AG04450 (cell line): ENCODE measurements around the gene KANK2. TPM values are rescaled to one million over a fixed set of nuclear protein-coding genes. Genes with fewer than 3 reads are reported as not detected.

Experiments used
- CTCF ChIA-PET: fragments of 300-600, 350-600 bp; formaldehyde crosslinking; extraction: SDS; loops from one replicate; lab custom pipeline; 2022; ENCODE audit warnings: antibody characterized with exemption, inconsistent platforms; lab: Charles Lee
- POLR2A ChIA-PET: fragments of 350-600 bp; formaldehyde crosslinking; extraction: SDS; loops from one replicate; lab custom pipeline; 2021; ENCODE audit warnings: antibody characterized with exemption, inconsistent platforms; lab: Yijun Ruan, JAX
- DNase-seq: peaks from one replicate; pipeline ENCODE4 v3.0.0-alpha.2; 2011; ENCODE audit warnings: low read depth, low spot score
- H3K27ac ChIP-seq: one replicate; pipeline ENCODE4 v1.5.1; 2012; ENCODE audit warnings: low read depth, low read length, control low read depth
- H3K27me3 ChIP-seq: one replicate; pipeline ENCODE4 v1.6.0; 2012; ENCODE audit warnings: low read length; ENCODE audit not compliant: control insufficient read depth, insufficient read depth
- H3K4me3 ChIP-seq: 2 replicates; pipeline ENCODE4 v1.5.1; 2011; ENCODE audit warnings: mild to moderate bottlenecking, low read depth, low read length, control low read depth
- H3K9me3 ChIP-seq: 2 replicates; pipeline ENCODE4 v1.5.1; 2012; ENCODE audit warnings: low read length; ENCODE audit not compliant: control insufficient read depth, insufficient read depth
- polyA plus RNA-seq: library from polyadenylated mRNA; depleted of rRNA; stranded (reverse); fragments of >200 nt; gene quantifications from 2 replicates; pipeline ENCODE4 v1.2.3, GENCODE V29; 2011
- TF ChIP-seq, protein P1 (sequence below): IDR thresholded peaks from 2 replicates; pipeline ENCODE4 v1.5.1; 2011; ENCODE audit warnings: low read depth, low read length, control low read depth, inconsistent platforms

KANK2 gene
- polyA plus RNA-seq, 1 experiment, result 83.2 TPM

GRCh38 chr19:11175920-11176319 lies 21.4 kb downstream of the KANK2 start:
- no peak for DNase-seq
- POLR2A ChIA-PET, result interaction anchor here (0.5 to 0.6 kb wide), 2 partner anchors 23 to 37 kb away, joined by 3 to 7 read pairs; no protein-coding TSS in a partner anchor
- TF ChIP-seq, protein P1, sequence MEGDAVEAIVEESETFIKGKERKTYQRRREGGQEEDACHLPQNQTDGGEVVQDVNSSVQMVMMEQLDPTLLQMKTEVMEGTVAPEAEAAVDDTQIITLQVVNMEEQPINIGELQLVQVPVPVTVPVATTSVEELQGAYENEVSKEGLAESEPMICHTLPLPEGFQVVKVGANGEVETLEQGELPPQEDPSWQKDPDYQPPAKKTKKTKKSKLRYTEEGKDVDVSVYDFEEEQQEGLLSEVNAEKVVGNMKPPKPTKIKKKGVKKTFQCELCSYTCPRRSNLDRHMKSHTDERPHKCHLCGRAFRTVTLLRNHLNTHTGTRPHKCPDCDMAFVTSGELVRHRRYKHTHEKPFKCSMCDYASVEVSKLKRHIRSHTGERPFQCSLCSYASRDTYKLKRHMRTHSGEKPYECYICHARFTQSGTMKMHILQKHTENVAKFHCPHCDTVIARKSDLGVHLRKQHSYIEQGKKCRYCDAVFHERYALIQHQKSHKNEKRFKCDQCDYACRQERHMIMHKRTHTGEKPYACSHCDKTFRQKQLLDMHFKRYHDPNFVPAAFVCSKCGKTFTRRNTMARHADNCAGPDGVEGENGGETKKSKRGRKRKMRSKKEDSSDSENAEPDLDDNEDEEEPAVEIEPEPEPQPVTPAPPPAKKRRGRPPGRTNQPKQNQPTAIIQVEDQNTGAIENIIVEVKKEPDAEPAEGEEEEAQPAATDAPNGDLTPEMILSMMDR, result no peak
- H3K4me3 ChIP-seq, result no peak overlapping the region
- H3K27ac ChIP-seq, result no peak overlapping the region
- H3K27me3 ChIP-seq, result no peaks in the 10 kb centered on the region
- CTCF ChIA-PET, result no interaction called here
- no peaks in the 10 kb centered on the region; the same call in 1 of the 2 replicates for H3K9me3 ChIP-seq

- Histone ChIP-seq H3K4me3 (no peak overlapping the region), H3K9me3 (no peaks in the 10 kb centered on the region; the same call in 1 of the 2 replicates), H3K27me3 (no peaks in the 10 kb centered on the region), H3K27ac (no peak overlapping the region)
- DNase-seq, result no peak
- TF ChIP-seq, protein P1, result no peak
- CTCF ChIA-PET, result no interaction called here
- POLR2A ChIA-PET, result interaction anchor here (0.9 kb wide), 1 partner anchor 23 kb away, joined by 9 read pairs; no protein-coding TSS in a partner anchor
These were observed 23.0 kb downstream of the KANK2 start for GRCh38 chr19:11174336-11174735.

DNA sequence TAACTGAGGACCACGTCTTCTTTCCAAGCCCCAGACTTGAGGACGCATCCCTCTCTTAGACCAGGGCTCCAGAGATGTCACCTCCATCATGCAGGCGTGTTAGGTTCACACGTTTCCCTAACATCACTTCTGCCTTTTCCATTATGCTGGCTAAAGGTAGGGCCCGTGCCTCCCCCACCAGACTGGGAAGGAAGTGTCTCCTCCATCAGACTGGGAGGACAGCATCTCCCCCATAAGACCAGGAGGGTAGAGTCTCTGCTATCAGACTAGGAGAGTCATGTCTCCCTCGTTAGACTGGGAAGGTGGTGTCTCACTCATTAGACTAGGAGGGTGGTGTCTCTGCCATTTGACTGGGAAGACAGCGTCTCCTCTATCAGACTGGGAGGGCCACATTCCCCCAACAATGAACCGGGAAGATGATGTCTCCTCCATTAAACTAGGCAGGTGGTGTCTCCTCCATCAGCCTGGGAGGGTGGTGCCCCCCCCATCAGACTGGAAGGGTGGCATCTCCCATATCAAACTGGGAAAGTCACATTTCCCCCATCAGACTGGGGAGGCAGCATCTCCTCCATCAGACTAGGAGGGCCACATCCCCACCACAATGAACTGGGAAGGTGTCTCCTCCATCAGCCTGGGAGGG lies 23.7 kb downstream of the KANK2 start:
- Histone ChIP-seq H3K9me3 (no peaks in the 10 kb centered on the region; the same call in 1 of the 2 replicates), H3K4me3 (no peak overlapping the region), H3K27ac (no peak overlapping the region), H3K27me3 (no peaks in the 10 kb centered on the region)
- ChIA-PET CTCF (no interaction called here), POLR2A (interaction anchor here (0.9 kb wide), 1 partner anchor 22 kb away, joined by 9 read pairs; no protein-coding TSS in a partner anchor)
- DNase-seq, result no peak
- TF ChIP-seq, protein P1, result no peak

GRCh38 chr19:11172576-11172975 lies 24.8 kb downstream of the KANK2 start:
- TF ChIP-seq, protein P1, result no peak
- Histone ChIP-seq H3K4me3 (no peak overlapping the region), H3K27ac (no peak overlapping the region), H3K27me3 (no peaks in the 10 kb centered on the region), H3K9me3 (no peaks in the 10 kb centered on the region; the same call in 1 of the 2 replicates)
- ChIA-PET POLR2A (no interaction called here), CTCF (interaction anchor here (1.1 kb wide), 1 partner anchor 16 kb away, joined by 3 read pairs; no protein-coding TSS in a partner anchor)
- no peak for DNase-seq

GRCh38 chr19:11171144-11171543 lies 26.2 kb downstream of the KANK2 start:
- no peaks in the 10 kb centered on the region for H3K27me3 ChIP-seq
- no peak overlapping the region for H3K4me3 ChIP-seq
- no peaks in the 10 kb centered on the region; the same call in 1 of the 2 replicates for H3K9me3 ChIP-seq
- DNase-seq, result no peak
- no peak overlapping the region for H3K27ac ChIP-seq
- POLR2A ChIA-PET, result interaction anchor here (0.6 kb wide), 1 partner anchor 1510 kb away, joined by 4 read pairs; no protein-coding TSS in a partner anchor
- TF ChIP-seq, protein P1, result no peak
- CTCF ChIA-PET, result no interaction called here
